AG09319 (cell line): ENCODE measurements around the gene SCYGR6.
"Not testable (repeated sequence)": the region's sequence is repeated elsewhere in the genome, so short reads cannot be mapped to it uniquely, and the experiment has no call there.

Source experiments
- DNase-seq: peaks from one replicate; pipeline ENCODE4 v3.0.0-alpha.2; 2010; ENCODE audit warnings: low read depth; ENCODE audit errors: extremely low read depth
- CTCF ChIP-seq: IDR thresholded peaks from 2 replicates; pipeline ENCODE4 v1.5.1; 2011; ENCODE audit warnings: low read depth, mild to moderate bottlenecking, inconsistent platforms, low read length, moderate library complexity

The SCYGR6 gene

GRCh38 chr2:227765788-227766372 is 41.3 kb upstream of the SCYGR6 start:
- no peak for TF ChIP-seq CTCF
- no peak for DNase-seq

- DNase-seq = no peak
- TF ChIP-seq CTCF = no peak
Observed at GRCh38 chr2:227761740-227762476, 37.4 kb upstream of the SCYGR6 start.

- DNase-seq = no peak
- no peak for TF ChIP-seq CTCF
Observed at GRCh38 chr2:227759411-227760118, 35.0 kb upstream of the SCYGR6 start.

- DNase-seq = not testable (repeated sequence)
Observed at GRCh38 chr2:227756261-227756660, 31.7 kb upstream of the SCYGR6 start.

- DNase-seq = no peak
- peak; percentile 12 for TF ChIP-seq CTCF
Observed at GRCh38 chr2:227748079-227748478, 23.5 kb upstream of the SCYGR6 start.

GRCh38 chr2:227745594-227745993 is 21.0 kb upstream of the SCYGR6 start, which contains the start of gene SCYGR8:
Gene SCYGR8, plus strand, starts transcription at chr2:227745894. Its CDS starts 0 bp downstream, at chr2:227745894.
- no peak for TF ChIP-seq CTCF
- DNase-seq = no peak

- DNase-seq = not testable (repeated sequence)
Observed at GRCh38 chr2:227740705-227741104, 16.1 kb upstream of the SCYGR6 start.

GRCh38 chr2:227739351-227739750 is 14.8 kb upstream of the SCYGR6 start:
- no peak for TF ChIP-seq CTCF

More at GRCh38 chr2:227739351-227739750, 14.8 kb upstream of the SCYGR6 start:
- DNase-seq = no peak
